HUES6 (cell line): ENCODE results near the gene SSR3.

Experiments used
- H3K27ac ChIP-seq: 2 replicates; pipeline ENCODE4 v1.7.0; 2013; ENCODE audit warnings: low read depth, mild to moderate bottlenecking, low read length, inconsistent platforms
- H3K27me3 ChIP-seq: 2 replicates; pipeline ENCODE4 v1.6.1; 2013; ENCODE audit warnings: low read length; ENCODE audit not compliant: control insufficient read depth, insufficient read depth
- H3K36me3 ChIP-seq: 2 replicates; pipeline ENCODE4 v1.6.1; 2013; ENCODE audit warnings: low read length; ENCODE audit not compliant: control insufficient read depth, insufficient read depth
- H3K4me1 ChIP-seq: 2 replicates; pipeline ENCODE4 v1.6.1; 2013; ENCODE audit warnings: low read length; ENCODE audit not compliant: control insufficient read depth, insufficient read depth
- H3K4me3 ChIP-seq: 2 replicates; pipeline ENCODE4 v1.5.1; 2013; ENCODE audit warnings: low read depth, low read length
- H3K9ac ChIP-seq: one replicate; pipeline ENCODE4 v1.6.1; 2013; ENCODE audit warnings: mild to moderate bottlenecking, low read length
- H3K9me3 ChIP-seq: 2 replicates; pipeline ENCODE4 v1.6.1; 2013; ENCODE audit warnings: low read depth, low read length; ENCODE audit not compliant: control insufficient read depth, insufficient read depth

Gene SSR3

GRCh38 chr3:156551746-156552145, 3.2 kb downstream of the SSR3 start:
- no peak overlapping the region for H3K27ac ChIP-seq
- no peak overlapping the region for H3K4me3 ChIP-seq
- H3K9ac ChIP-seq: no peak overlapping the region
- no peaks in the 10 kb centered on the region for H3K9me3 ChIP-seq
- no peaks in the 10 kb centered on the region for H3K27me3 ChIP-seq
- peaks cover 12% of the 10 kb centered on the region for H3K4me1 ChIP-seq
- peaks cover 68% of the 10 kb centered on the region for H3K36me3 ChIP-seq

GRCh38 chr3:156551261-156551660, 3.7 kb downstream of the SSR3 start:
- no peak overlapping the region for H3K4me3 ChIP-seq
- no peak overlapping the region for H3K9ac ChIP-seq
- no peaks in the 10 kb centered on the region for H3K9me3 ChIP-seq
- H3K4me1 ChIP-seq: peaks cover 12% of the 10 kb centered on the region
- H3K27ac ChIP-seq: no peak overlapping the region
- H3K27me3 ChIP-seq: no peaks in the 10 kb centered on the region
- peaks cover 73% of the 10 kb centered on the region for H3K36me3 ChIP-seq

GRCh38 chr3:156548902-156549301, 6.0 kb downstream of the SSR3 start:
- no peak overlapping the region for H3K4me3 ChIP-seq
- no peak overlapping the region for H3K27ac ChIP-seq
- no peak overlapping the region for H3K9ac ChIP-seq
- H3K9me3 ChIP-seq: no peaks in the 10 kb centered on the region
- peaks cover 12% of the 10 kb centered on the region for H3K4me1 ChIP-seq
- peaks cover 96% of the 10 kb centered on the region for H3K36me3 ChIP-seq
- H3K27me3 ChIP-seq: no peaks in the 10 kb centered on the region

- H3K27me3 ChIP-seq: no peaks in the 10 kb centered on the region
- H3K9me3 ChIP-seq: no peaks in the 10 kb centered on the region
- H3K4me3 ChIP-seq: no peak overlapping the region
- H3K36me3 ChIP-seq: peaks cover 99% of the 10 kb centered on the region
- H3K4me1 ChIP-seq: peaks cover 5% of the 10 kb centered on the region; the same call in 1 of the 2 replicates
- H3K27ac ChIP-seq: no peak overlapping the region
- H3K9ac ChIP-seq: no peak overlapping the region
Measured at GRCh38 chr3:156548041-156548687, 6.8 kb downstream of the SSR3 start.

GRCh38 chr3:156547637-156548036, 7.3 kb downstream of the SSR3 start:
- H3K4me1 ChIP-seq: 0 out of 2 replicates have a peak, but pooled peaks cover under 1% of the 10 kb centered on the region

GRCh38 chr3:156543043-156543555, 11.8 kb downstream of the SSR3 start:
- peaks cover 84% of the 10 kb centered on the region for H3K36me3 ChIP-seq
- no peak overlapping the region for H3K9ac ChIP-seq
- no peaks in the 10 kb centered on the region for H3K9me3 ChIP-seq
- H3K4me3 ChIP-seq: no peak overlapping the region
- H3K27me3 ChIP-seq: no peaks in the 10 kb centered on the region
- no peak overlapping the region for H3K27ac ChIP-seq
- no peaks in the 10 kb centered on the region for H3K4me1 ChIP-seq

More at GRCh38 chr3:156547637-156548036, 7.3 kb downstream of the SSR3 start:
- H3K9me3 ChIP-seq: no peaks in the 10 kb centered on the region
- no peak overlapping the region for H3K27ac ChIP-seq
- no peaks in the 10 kb centered on the region for H3K27me3 ChIP-seq
- H3K4me3 ChIP-seq: no peak overlapping the region
- peaks cover 99% of the 10 kb centered on the region for H3K36me3 ChIP-seq
- no peak overlapping the region for H3K9ac ChIP-seq

- no peak overlapping the region for H3K9ac ChIP-seq
- H3K36me3 ChIP-seq: peaks cover 79% of the 10 kb centered on the region
- no peaks in the 10 kb centered on the region for H3K4me1 ChIP-seq
- H3K4me3 ChIP-seq: no peak overlapping the region
- H3K27ac ChIP-seq: no peak overlapping the region
- H3K9me3 ChIP-seq: no peaks in the 10 kb centered on the region
- no peaks in the 10 kb centered on the region for H3K27me3 ChIP-seq
Measured at GRCh38 chr3:156542101-156543042, 12.5 kb downstream of the SSR3 start.

GRCh38 chr3:156539802-156540201, 15.1 kb downstream of the SSR3 start:
- Histone ChIP-seq H3K4me1 (peaks cover 8% of the 10 kb centered on the region; the same call in 1 of the 2 replicates), H3K36me3 (peaks cover 53% of the 10 kb centered on the region)

GRCh38 chr3:156539051-156539450, 15.9 kb downstream of the SSR3 start:
- no peak overlapping the region for H3K4me3 ChIP-seq
- no peaks in the 10 kb centered on the region for H3K9me3 ChIP-seq
- H3K27ac ChIP-seq: no peak overlapping the region
- no peak overlapping the region for H3K9ac ChIP-seq
- peaks cover 12% of the 10 kb centered on the region for H3K4me1 ChIP-seq
- H3K27me3 ChIP-seq: no peaks in the 10 kb centered on the region
- peaks cover 46% of the 10 kb centered on the region for H3K36me3 ChIP-seq

More at GRCh38 chr3:156539802-156540201, 15.1 kb downstream of the SSR3 start:
- Histone ChIP-seq H3K9me3 (no peaks in the 10 kb centered on the region), H3K9ac (no peak overlapping the region), H3K27ac (no peak overlapping the region), H3K27me3 (no peaks in the 10 kb centered on the region), H3K4me3 (no peak overlapping the region)

- no peak overlapping the region for H3K4me3 ChIP-seq
- no peaks in the 10 kb centered on the region for H3K27me3 ChIP-seq
- peaks cover 22% of the 10 kb centered on the region for H3K4me1 ChIP-seq
- H3K9me3 ChIP-seq: no peaks in the 10 kb centered on the region
- peaks cover 22% of the 10 kb centered on the region for H3K36me3 ChIP-seq
- H3K27ac ChIP-seq: no peak overlapping the region
- no peak overlapping the region for H3K9ac ChIP-seq
Measured at GRCh38 chr3:156536524-156537316, 18.2 kb downstream of the SSR3 start.
